GM15510 (cell line): Measurements from ENCODE around the gene PAOX.
A peak's percentile ranks its signal among the peaks of the same experiment; 100 is the strongest.

ENCODE experiments used
- POLR2A ChIP-seq: IDR thresholded peaks from 3 replicates; pipeline ENCODE4 v1.6.1; 2011; ENCODE audit warnings: borderline replicate concordance; ENCODE audit not compliant: insufficient read length; ENCODE audit errors: extremely low read depth

PAOX gene

GRCh38 chr10:133355991-133356390 is 23.1 kb upstream of the PAOX start:
- no peak for TF ChIP-seq POLR2A

DNA sequence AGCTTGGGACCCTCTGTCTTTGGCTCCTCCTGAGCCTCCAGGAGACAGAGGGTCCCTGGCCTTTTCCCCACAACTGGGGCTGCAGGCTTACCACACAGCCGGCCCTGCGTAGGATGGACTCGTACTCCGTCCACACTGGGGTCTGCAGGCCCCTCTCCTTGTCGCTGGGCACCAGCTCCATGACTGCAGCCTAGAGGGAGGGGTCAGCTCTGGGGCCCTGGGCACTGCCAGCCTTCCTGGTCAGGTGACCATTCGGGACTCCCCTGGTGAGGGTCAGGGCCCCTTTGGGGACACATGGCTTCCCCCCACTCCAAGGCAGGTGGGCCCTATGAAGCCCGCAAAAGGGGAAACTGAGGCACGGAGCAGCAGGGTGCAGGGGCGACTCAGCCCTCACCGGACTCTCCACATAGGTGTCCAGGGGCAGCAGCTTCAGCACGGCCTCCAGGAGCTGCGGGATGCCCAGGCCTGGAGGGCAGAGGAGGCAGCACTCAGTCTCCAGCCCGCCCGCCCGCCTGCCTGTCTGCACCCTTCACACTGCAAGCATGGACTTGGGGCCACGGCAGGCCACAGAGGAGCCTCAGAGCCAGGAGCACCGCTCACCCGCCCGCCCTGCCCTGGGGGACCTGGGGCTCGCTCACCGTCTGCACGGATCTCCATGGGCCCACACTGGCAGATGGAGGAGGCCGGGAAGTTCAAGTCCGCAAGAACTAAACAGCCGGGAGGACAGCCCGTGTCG is 22.3 kb upstream of the PAOX start:
- no peak for TF ChIP-seq POLR2A

DNA sequence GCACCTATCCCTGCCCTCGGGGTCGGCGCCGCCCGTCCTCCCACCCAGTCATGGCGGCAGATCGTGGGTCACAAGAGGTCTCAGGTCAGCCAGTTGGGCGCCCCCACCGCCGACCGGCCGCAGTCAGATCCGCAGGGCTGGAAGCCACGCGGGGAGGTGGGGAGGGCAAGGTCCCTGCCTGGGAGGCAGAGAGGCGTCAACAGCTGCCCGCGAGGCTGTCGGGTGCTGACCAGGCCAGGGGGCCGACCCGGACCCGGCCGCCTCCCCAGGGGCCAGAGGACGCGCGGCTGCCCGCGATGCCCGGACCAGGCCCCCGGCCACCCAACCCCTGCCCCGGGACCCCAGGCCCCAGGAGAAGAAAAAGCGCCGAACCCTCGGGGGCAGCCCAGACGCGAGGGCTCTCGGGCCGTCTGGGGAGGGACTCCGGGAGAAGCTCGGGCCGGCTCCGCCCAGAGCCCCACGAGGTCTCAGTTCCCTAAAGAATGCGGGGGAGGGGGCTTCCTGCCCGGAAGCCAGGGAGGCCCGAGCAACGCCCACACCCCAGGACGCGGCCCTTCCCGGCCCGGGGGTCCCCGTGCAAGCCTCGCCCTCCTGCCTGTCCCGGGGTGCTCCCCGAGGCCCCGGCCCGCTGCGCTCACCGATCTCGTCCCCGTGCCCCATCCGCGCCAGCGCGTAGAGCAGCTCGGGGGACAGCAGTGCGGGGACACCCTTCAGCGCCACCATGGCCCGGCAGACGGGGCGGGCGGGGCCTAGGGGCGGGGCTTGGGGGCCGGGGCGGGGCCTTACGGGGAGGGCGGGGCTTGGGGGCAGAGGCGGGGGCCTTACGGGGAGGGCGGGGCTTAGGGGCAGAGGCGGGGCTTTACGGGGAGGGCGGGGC is 21.5 kb upstream of the PAOX start, which contains the start of gene FUOM:
Gene FUOM (minus strand): TSS at position 735 of the 877 bp plus-strand sequence. CDS start 12 bp downstream, at position 723.
- TF ChIP-seq POLR2A, result peak; percentile 73

GRCh38 chr10:133358162-133358924 is 20.7 kb upstream of the PAOX start:
- TF ChIP-seq POLR2A, result no peak

DNA sequence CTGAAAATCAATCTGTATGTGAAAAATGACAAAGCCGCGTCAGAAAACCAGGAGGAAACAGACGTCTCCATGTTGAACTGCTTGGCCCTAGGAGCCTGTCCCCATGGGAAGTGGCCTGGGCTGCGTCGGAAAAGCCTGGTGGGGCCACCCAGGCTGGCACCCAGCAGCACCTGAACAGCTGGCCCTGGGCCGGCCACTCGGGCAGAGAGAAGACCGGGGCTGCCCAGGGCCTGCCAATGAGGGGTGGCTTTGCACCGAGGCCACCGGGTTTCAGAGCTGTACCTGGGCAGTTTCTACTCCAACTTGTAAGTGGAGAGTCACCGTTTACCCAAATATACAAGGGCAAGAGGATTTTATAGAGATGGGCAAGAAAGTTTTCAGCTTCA is 20.1 kb upstream of the PAOX start:
- TF ChIP-seq POLR2A, result no peak

- TF ChIP-seq POLR2A, result no peak
Observed at GRCh38 chr10:133359554-133359971, 19.5 kb upstream of the PAOX start.

DNA sequence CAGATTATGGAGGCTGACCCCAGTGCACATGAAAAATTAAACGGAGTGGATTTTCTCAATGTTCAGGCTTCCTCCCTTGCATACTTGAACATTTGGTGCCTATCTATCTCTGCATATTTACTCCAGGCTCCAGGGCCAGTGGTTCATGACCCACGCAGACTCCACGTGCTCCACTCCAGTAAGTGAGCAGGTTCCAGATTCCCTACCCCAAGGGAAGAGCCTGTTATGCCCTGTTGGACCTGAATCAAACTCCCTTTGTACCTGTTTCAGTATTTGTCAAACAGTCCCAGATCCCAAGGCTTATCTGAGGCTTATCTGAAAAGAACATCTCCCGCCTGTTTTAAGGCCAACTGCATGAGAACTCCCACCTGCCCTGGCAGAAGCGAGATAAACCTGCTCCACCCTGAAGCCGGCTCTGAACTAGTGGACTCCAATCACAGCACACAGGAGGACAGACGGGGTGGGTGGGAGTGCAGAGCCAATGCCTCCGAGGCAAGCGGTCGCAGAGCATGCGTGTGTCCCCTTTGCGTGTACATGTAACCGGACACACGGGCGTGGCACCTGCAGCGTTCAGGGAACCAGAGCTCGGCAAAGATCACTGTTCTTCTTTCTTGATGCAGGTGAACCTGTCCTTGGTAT is 19.0 kb upstream of the PAOX start:
- no peak for TF ChIP-seq POLR2A

GRCh38 chr10:133361227-133361626 is 17.8 kb upstream of the PAOX start:
- TF ChIP-seq POLR2A, result no peak

DNA sequence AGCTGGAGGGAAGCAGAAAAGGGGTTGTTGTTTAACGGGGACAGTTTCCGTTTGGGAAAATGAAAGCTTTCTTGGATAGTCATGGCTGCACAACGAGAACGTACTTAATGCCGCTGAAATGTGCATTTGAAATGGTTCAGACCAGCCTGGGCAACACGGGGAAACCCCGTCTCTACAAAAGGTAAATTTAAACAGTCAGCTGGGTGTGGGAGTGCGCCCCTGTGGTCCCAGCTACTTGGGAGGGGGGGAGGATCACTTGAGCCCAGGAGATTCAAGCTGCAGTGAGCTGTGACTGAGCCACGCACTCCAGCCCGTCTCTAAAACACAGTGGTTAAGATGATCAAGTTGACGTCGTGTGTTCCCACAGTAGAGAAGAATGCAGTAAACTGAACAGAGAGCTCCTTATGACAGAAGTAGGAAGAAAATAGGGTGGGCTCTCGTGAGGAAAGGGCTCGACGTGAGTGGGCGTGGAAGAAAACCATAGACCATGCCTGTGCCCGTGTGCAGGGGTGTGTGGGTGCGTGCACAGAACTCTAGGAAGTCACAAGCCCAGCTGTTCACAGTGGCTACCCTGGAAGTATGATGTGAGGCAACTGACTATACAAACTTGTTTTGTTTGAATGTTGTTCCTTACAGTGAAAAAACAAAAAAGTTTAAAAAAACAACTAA is 17.2 kb upstream of the PAOX start:
- no peak for TF ChIP-seq POLR2A

DNA sequence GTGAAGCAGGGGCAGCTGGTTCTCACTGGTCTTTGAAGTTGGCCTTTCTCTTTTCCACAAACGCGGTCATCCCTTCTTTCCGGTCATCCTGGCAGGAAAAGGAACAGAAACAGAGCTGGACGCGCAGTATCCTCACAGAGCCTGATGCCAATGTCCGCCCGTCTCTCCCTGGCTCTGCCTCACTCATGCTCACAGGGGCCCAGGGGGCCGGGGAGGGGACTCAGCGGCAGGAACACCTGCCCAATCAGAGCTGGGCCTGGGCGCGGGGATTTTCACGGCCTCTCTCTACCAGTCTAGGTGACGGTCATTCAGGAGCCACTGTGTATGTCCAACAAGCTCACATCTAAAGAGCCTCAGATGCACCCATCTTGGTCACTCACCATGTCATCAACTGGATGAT is 16.2 kb upstream of the PAOX start:
- TF ChIP-seq POLR2A, result no peak

GRCh38 chr10:133364645-133365431 is 14.2 kb upstream of the PAOX start:
- TF ChIP-seq POLR2A, result no peak

DNA sequence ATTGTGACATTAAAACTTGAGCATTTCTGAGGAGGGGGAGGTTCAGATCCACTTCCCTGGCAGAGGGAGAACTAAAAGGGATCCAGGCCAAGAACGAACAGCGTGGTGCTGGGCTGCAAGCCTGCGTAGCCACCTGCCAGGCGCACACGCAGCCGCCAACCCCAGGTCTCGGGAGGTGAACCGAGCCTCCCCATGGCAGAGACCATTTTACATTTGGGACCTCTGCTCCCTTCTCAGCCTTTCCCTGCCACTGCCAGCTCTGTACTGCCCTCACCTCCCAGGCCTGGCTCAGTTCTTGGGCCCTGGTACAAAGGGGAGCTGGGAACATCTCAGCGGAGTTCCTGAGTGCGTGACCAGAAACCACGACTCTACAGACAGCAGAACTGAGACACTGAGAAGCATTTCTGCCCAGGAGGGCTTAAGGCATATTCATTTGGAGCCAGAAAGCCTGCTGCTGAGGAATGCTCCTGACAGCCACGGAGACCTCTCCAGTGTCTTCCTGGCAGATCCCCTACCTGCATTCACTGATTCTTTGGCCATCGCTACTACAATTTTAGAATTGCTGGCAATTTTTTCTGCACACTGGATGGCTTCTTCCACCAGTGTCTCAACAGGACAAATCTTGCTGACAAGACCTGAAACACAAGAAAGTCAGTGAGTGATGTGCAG is 13.5 kb upstream of the PAOX start:
- TF ChIP-seq POLR2A, result no peak

GRCh38 chr10:133366130-133366478 is 13.0 kb upstream of the PAOX start:
- TF ChIP-seq POLR2A, result no peak
